Brain microvascular endothelial cell (primary cell): Measurements from ENCODE around the gene FLG.

Experiments used
- DNase-seq: peaks from one replicate; pipeline ENCODE4 v3.0.0-alpha.2; 2020
- H3K27ac ChIP-seq: fragments of 250-450 bp; sonication (Bioruptor Pico); 2 replicates; pipeline ENCODE4 v1.5.1; 2020; ENCODE audit warnings: mild to moderate bottlenecking, moderate library complexity
- H3K27me3 ChIP-seq: fragments of 250-450 bp; sonication (Bioruptor Pico); replicated peaks from 2 replicates; pipeline ENCODE4 v1.5.1; 2020; ENCODE audit warnings: mild to moderate bottlenecking
- H3K36me3 ChIP-seq: fragments of 250-450 bp; sonication (Bioruptor Pico); replicated peaks from 2 replicates; pipeline ENCODE4 v1.5.1; 2020; ENCODE audit warnings: mild to moderate bottlenecking
- H3K4me3 ChIP-seq: 2 replicates; pipeline ENCODE4 v1.5.1; 2011; ENCODE audit warnings: low read depth, mild to moderate bottlenecking, control low read depth, low read length, moderate library complexity
- CTCF ChIP-seq: IDR thresholded peaks from 2 replicates; pipeline ENCODE4 v1.5.1; 2011; ENCODE audit warnings: low read depth, mild to moderate bottlenecking, moderate library complexity, low read length, control low read depth, inconsistent platforms; ENCODE audit errors: missing control alignments
- in situ Hi-C: cut with HindIII; loops from 2 replicates; pipeline ENCODE4 v1.10.0; 2017; ENCODE audit warnings: low sequenced_read_pairs, low pct_ligation_motif_present

Gene FLG

GRCh38 chr1:152325111-152325510 lies at the start of gene FLG:
Gene FLG, minus strand, starts transcription at chr1:152325239. Its CDS starts 9,783 bp downstream, at chr1:152315456.
- Histone ChIP-seq H3K27ac (no peak within 1 kb of the TSS), H3K36me3 (no peaks in the 10 kb centered on the region), H3K27me3 (no peaks in the 10 kb centered on the region), H3K4me3 (no peak within 1 kb of the TSS)
- DNase-seq, result no peak
- in situ Hi-C loops, result no loop called here
- TF ChIP-seq CTCF, result no peak

GRCh38 chr1:152374451-152374850 lies 49.4 kb upstream of the FLG start:
- H3K4me3 ChIP-seq, result no peak overlapping the region
- H3K27me3 ChIP-seq, result no peaks in the 10 kb centered on the region
- no peaks in the 10 kb centered on the region for H3K36me3 ChIP-seq
- no peak for DNase-seq
- no peak for TF ChIP-seq CTCF
- no peak overlapping the region for H3K27ac ChIP-seq
- in situ Hi-C loops, result no loop called here

- no peak overlapping the region for H3K4me3 ChIP-seq
- H3K36me3 ChIP-seq, result no peaks in the 10 kb centered on the region
- no peak for TF ChIP-seq CTCF
- in situ Hi-C loops, result no loop called here
- no peak for DNase-seq
- no peaks in the 10 kb centered on the region for H3K27me3 ChIP-seq
- H3K27ac ChIP-seq, result no peak overlapping the region
These were observed 47.6 kb upstream of the FLG start for GRCh38 chr1:152372672-152373071.

- H3K4me3 ChIP-seq, result no peak overlapping the region
- no peaks in the 10 kb centered on the region for H3K27me3 ChIP-seq
- no peak for TF ChIP-seq CTCF
- H3K27ac ChIP-seq, result no peak overlapping the region
- in situ Hi-C loops, result no loop called here
- no peaks in the 10 kb centered on the region for H3K36me3 ChIP-seq
- no peak for DNase-seq
These were observed 42.4 kb upstream of the FLG start for GRCh38 chr1:152367436-152367835.

- H3K27ac ChIP-seq, result no peak within 1 kb of the TSS
- in situ Hi-C loops, result no loop called here
- H3K36me3 ChIP-seq, result no peaks in the 10 kb centered on the region
- H3K4me3 ChIP-seq, result no peak within 1 kb of the TSS
- TF ChIP-seq CTCF, result no peak
- DNase-seq, result no peak
- no peaks in the 10 kb centered on the region for H3K27me3 ChIP-seq
These were observed 34.9 kb upstream of the FLG start, which contains the start of gene FLG2 for GRCh38 chr1:152359906-152360305. Gene FLG2, minus strand, starts transcription at chr1:152360006. Its CDS starts 1,122 bp downstream, at chr1:152358884.

- no peak overlapping the region for H3K4me3 ChIP-seq
- in situ Hi-C loops, result no loop called here
- no peak for TF ChIP-seq CTCF
- H3K27ac ChIP-seq, result no peak overlapping the region
- DNase-seq, result no peak
- no peaks in the 10 kb centered on the region for H3K27me3 ChIP-seq
- no peaks in the 10 kb centered on the region for H3K36me3 ChIP-seq
These were observed 31.7 kb upstream of the FLG start for GRCh38 chr1:152356736-152357135.
